ENCODE results near the gene FAM229B. TPM values are rescaled to one million over a fixed set of nuclear protein-coding genes. Genes with fewer than 3 reads are reported as not detected.

FAM229B gene
- total RNA-seq, 1 experiment from 2014 or later: 12.3 TPM

- Histone ChIP-seq H3K27me3 (ENCODE audit: insufficient read depth, low read depth) (no peaks in the 10 kb centered on the region), H3K9me3 (ENCODE audit: insufficient read depth, low read depth) (no peaks in the 10 kb centered on the region), H3K27ac (no peak overlapping the region), H3F3A (ENCODE audit: insufficient read depth, low read depth) (peaks cover 23% of the 10 kb centered on the region), H3K36me3 (ENCODE audit: low read depth) (peaks cover 89% of the 10 kb centered on the region), H3K4me3 (no peak overlapping the region), H3K79me2 (ENCODE audit: low read depth) (no peaks in the 10 kb centered on the region), H4K20me1 (ENCODE audit: insufficient read depth) (0 out of 2 replicates have a peak, but pooled peaks cover 5% of the 10 kb centered on the region), H3K4me1 (replicated peaks; ENCODE audit: insufficient read depth) (no peaks in the 10 kb centered on the region; the same call in none of the 2 replicates), H3K9me2 (ENCODE audit: insufficient read depth) (no peaks in the 10 kb centered on the region), H3K4me2 (no peak overlapping the region), H2AFZ (no peak overlapping the region)
- POLR2A ChIA-PET (ENCODE audit: unreplicated experiment): no interaction called here
- no TSS peak for BruUV-seq (replicated peaks)
- intact Hi-C loops (cut with micrococcal nuclease; ENCODE audit: unreplicated experiment): no loop called here
- no peak for DNase-seq
- CTCF ChIA-PET: no interaction called here
- TF ChIP-seq EZH2 (IDR thresholded peaks at IDR 0.05; ENCODE audit: low read depth) (no peak), CTCF (conservative IDR thresholded peaks at IDR 0.05) (no peak)
Observed at GRCh38 chr6:112149236-112149635, 61.8 kb downstream of the FAM229B start.

- intact Hi-C loops (cut with micrococcal nuclease; ENCODE audit: unreplicated experiment): no loop called here
- no peak overlapping the region for H2AFZ ChIP-seq
Observed at GRCh38 chr6:112149719-112150263, 62.4 kb downstream of the FAM229B start.

GRCh38 chr6:112150363-112150762 is 63.0 kb downstream of the FAM229B start:
- ChIA-PET POLR2A (ENCODE audit: unreplicated experiment) (no interaction called here), CTCF (no interaction called here)
- BruUV-seq (replicated peaks): no TSS peak
- TF ChIP-seq EZH2 (IDR thresholded peaks at IDR 0.05; ENCODE audit: low read depth) (no peak), CTCF (conservative IDR thresholded peaks at IDR 0.05) (no peak)
- H3K4me2 ChIP-seq: no peak overlapping the region
- no peaks in the 10 kb centered on the region for H3K9me2 ChIP-seq (ENCODE audit: insufficient read depth)
- no peak overlapping the region for H3K4me3 ChIP-seq
- intact Hi-C loops (cut with micrococcal nuclease; ENCODE audit: unreplicated experiment): no loop called here
- H4K20me1 ChIP-seq (ENCODE audit: insufficient read depth): 0 out of 2 replicates have a peak, but pooled peaks cover 10% of the 10 kb centered on the region
- peaks cover 11% of the 10 kb centered on the region for H3K4me1 ChIP-seq (replicated peaks; ENCODE audit: insufficient read depth)
- H3K27ac ChIP-seq: no peak overlapping the region
- H3K9me3 ChIP-seq (ENCODE audit: insufficient read depth, low read depth): no peaks in the 10 kb centered on the region
- peaks cover 89% of the 10 kb centered on the region for H3K36me3 ChIP-seq (ENCODE audit: low read depth)
- no peaks in the 10 kb centered on the region for H3K79me2 ChIP-seq (ENCODE audit: low read depth)
- no peak for DNase-seq
- peaks cover 34% of the 10 kb centered on the region for H3F3A ChIP-seq (ENCODE audit: insufficient read depth, low read depth)
- H2AFZ ChIP-seq: no peak overlapping the region
- no peaks in the 10 kb centered on the region for H3K27me3 ChIP-seq (ENCODE audit: insufficient read depth, low read depth)

More at GRCh38 chr6:112149719-112150263, 62.4 kb downstream of the FAM229B start:
- 0 out of 2 replicates have a peak, but pooled peaks cover 9% of the 10 kb centered on the region for H4K20me1 ChIP-seq (ENCODE audit: insufficient read depth)
- no peaks in the 10 kb centered on the region for H3K9me3 ChIP-seq (ENCODE audit: insufficient read depth, low read depth)
- no peaks in the 10 kb centered on the region for H3K9me2 ChIP-seq (ENCODE audit: insufficient read depth)
- no peak overlapping the region for H3K4me3 ChIP-seq
- DNase-seq: no peak
- CTCF ChIA-PET: no interaction called here
- POLR2A ChIA-PET (ENCODE audit: unreplicated experiment): no interaction called here
- peaks cover 89% of the 10 kb centered on the region for H3K36me3 ChIP-seq (ENCODE audit: low read depth)
- H3K27ac ChIP-seq: no peak overlapping the region
- H3K27me3 ChIP-seq (ENCODE audit: insufficient read depth, low read depth): no peaks in the 10 kb centered on the region
- TF ChIP-seq CTCF (conservative IDR thresholded peaks at IDR 0.05) (no peak), EZH2 (IDR thresholded peaks at IDR 0.05; ENCODE audit: low read depth) (no peak)
- BruUV-seq (replicated peaks): no TSS peak
- no peaks in the 10 kb centered on the region for H3K79me2 ChIP-seq (ENCODE audit: low read depth)
- H3K4me2 ChIP-seq: no peak overlapping the region
- H3F3A ChIP-seq (ENCODE audit: insufficient read depth, low read depth): peaks cover 29% of the 10 kb centered on the region
- peaks cover 5% of the 10 kb centered on the region for H3K4me1 ChIP-seq (replicated peaks; ENCODE audit: insufficient read depth)

Other genes with a start within 250 kb of the FAM229B start
- 53.3 and 80.3 TPM in 2 replicates for gene FYN, start 214.1 kb upstream of the FAM229B start, total RNA-seq (2021)
- not detected in 2 replicates for gene CCN6, start 33.5 kb upstream of the FAM229B start, total RNA-seq (2021)
- gene TUBE1, start 109 bp upstream of the FAM229B start, total RNA-seq (2021): 27.0 and 30.3 TPM in 2 replicates
- gene LAMA4, start 167.0 kb downstream of the FAM229B start, total RNA-seq (2021): 58.3 and 91.0 TPM in 2 replicates